Progenitor cell of endocrine pancreas (in vitro differentiated cells): Measurements from ENCODE around the gene CALHM4. TPM values are rescaled to one million over a fixed set of nuclear protein-coding genes. Genes with fewer than 3 reads are reported as not detected.

ENCODE experiments used
- DNase-seq: peaks from one replicate; pipeline ENCODE4 v3.0.0; 2021; ENCODE audit warnings: low spot score; ENCODE audit not compliant: unreplicated experiment
- H3K27ac Mint-ChIP-seq: 2 replicates; pipeline ENCODE4 v1.8.0; 2021; ENCODE audit warnings: mild to moderate bottlenecking, moderate library complexity, mixed read lengths
- H3K27me3 Mint-ChIP-seq: 2 replicates; pipeline ENCODE4 v1.8.0; 2021; ENCODE audit warnings: mixed read lengths
- H3K36me3 Mint-ChIP-seq: 2 replicates; pipeline ENCODE4 v1.8.0; 2022; ENCODE audit warnings: mixed read lengths; ENCODE audit not compliant: insufficient read depth
- H3K4me1 Mint-ChIP-seq: 2 replicates; pipeline ENCODE4 v1.8.0; 2021; ENCODE audit warnings: low read depth, mixed read lengths
- H3K4me3 Mint-ChIP-seq: 2 replicates; pipeline ENCODE4 v1.8.0; 2021; ENCODE audit warnings: low read depth, mild to moderate bottlenecking, moderate library complexity, mixed read lengths
- H3K9me3 Mint-ChIP-seq: 2 replicates; pipeline ENCODE4 v1.8.0; 2021; ENCODE audit warnings: low read depth, mixed read lengths
- total RNA-seq: library from RNA; stranded (reverse); gene quantifications from 2 replicates; pipeline ENCODE4 v1.2.1, GENCODE V29; 2021
- TF ChIP-seq, protein P1 (sequence below): fragments of 200-600 bp; sonication (generic); IDR thresholded peaks from one replicate; pipeline ENCODE4 v1.5.0; 2021; ENCODE audit warnings: antibody characterized with exemption, mild to moderate bottlenecking; ENCODE audit not compliant: unreplicated experiment

Gene CALHM4
- total RNA-seq, 1 donor from 2014 or later: not detected

DNA sequence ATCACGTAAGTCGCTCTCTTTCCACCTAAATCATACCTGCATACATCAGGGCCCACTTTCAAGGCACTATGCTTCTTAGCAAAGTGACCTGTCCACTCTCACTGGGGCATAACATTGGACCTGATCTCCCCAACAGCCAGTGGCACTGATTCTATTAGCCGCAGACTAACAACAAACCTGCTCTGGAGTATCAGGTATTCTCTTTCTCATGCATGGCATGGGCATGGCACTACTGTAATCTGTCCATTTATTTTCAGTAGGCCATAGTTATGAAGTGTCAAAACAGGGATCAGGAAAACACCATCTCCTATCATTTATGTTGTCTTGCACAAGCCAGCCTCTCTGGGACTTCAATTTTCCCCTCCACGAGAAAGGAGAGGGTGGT lies 8.5 kb downstream of the CALHM4 start:
- peaks cover 7% of the 10 kb centered on the region for H3K27me3 Mint-ChIP-seq
- no peaks in the 10 kb centered on the region for H3K9me3 Mint-ChIP-seq
- H3K27ac Mint-ChIP-seq: no peak overlapping the region
- no peaks in the 10 kb centered on the region for H3K36me3 Mint-ChIP-seq
- H3K4me3 Mint-ChIP-seq: no peak overlapping the region
- peaks cover 7% of the 10 kb centered on the region for H3K4me1 Mint-ChIP-seq
- TF ChIP-seq, protein P1, sequence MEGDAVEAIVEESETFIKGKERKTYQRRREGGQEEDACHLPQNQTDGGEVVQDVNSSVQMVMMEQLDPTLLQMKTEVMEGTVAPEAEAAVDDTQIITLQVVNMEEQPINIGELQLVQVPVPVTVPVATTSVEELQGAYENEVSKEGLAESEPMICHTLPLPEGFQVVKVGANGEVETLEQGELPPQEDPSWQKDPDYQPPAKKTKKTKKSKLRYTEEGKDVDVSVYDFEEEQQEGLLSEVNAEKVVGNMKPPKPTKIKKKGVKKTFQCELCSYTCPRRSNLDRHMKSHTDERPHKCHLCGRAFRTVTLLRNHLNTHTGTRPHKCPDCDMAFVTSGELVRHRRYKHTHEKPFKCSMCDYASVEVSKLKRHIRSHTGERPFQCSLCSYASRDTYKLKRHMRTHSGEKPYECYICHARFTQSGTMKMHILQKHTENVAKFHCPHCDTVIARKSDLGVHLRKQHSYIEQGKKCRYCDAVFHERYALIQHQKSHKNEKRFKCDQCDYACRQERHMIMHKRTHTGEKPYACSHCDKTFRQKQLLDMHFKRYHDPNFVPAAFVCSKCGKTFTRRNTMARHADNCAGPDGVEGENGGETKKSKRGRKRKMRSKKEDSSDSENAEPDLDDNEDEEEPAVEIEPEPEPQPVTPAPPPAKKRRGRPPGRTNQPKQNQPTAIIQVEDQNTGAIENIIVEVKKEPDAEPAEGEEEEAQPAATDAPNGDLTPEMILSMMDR: no peak
- no peak for DNase-seq

DNA sequence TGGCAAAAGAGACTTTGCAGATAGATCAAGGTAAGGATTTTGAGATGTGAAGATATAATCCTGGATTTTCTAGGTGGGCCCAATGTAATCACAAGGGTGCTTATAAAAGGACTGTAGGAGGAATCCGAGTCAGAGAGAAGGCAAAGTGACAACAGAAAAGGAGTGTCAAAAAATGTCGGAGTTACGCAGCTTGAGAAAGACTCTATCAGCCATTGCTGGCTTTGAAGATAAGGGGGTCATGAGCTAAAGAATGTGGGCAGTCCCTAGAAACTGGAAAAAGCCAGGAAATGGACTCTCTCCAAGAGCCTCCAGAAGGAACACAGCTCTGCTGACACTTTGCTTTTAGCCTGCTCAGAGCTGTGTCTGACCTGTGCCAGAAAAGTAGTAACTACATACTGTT lies 9.1 kb downstream of the CALHM4 start:
- Mint-ChIP-seq H3K9me3 (no peaks in the 10 kb centered on the region), H3K27me3 (peaks cover 7% of the 10 kb centered on the region), H3K4me1 (peaks cover 7% of the 10 kb centered on the region), H3K27ac (peak overlapping the region; percentile 79), H3K36me3 (no peaks in the 10 kb centered on the region), H3K4me3 (no peak overlapping the region)
- DNase-seq: no peak
- TF ChIP-seq, protein P1: no peak

DNA sequence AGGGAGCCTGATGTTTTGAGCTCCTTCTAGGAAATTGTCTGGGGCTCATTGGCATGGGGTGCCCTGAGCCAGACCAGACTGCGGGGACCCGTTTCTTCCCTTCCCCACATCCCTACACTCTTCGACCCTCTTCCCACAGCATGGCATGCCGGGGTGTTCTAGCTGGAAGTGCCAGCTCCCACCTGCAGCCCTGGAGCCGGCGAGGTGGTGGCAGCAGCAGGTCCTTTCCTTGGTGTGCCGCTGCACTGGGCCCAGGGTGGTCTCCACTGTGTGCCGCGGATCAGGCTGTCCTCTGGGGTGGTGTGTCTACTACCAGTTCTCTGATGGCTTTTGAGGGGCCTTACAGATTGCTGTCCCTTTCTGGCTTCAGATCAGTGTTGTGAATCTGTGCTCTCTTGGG lies 10.3 kb downstream of the CALHM4 start:
- no peak for DNase-seq
- TF ChIP-seq, protein P1: no peak
- Mint-ChIP-seq H3K36me3 (no peaks in the 10 kb centered on the region), H3K9me3 (no peaks in the 10 kb centered on the region), H3K4me3 (no peak overlapping the region), H3K27ac (no peak overlapping the region), H3K4me1 (peaks cover 5% of the 10 kb centered on the region), H3K27me3 (peaks cover 7% of the 10 kb centered on the region)

DNA sequence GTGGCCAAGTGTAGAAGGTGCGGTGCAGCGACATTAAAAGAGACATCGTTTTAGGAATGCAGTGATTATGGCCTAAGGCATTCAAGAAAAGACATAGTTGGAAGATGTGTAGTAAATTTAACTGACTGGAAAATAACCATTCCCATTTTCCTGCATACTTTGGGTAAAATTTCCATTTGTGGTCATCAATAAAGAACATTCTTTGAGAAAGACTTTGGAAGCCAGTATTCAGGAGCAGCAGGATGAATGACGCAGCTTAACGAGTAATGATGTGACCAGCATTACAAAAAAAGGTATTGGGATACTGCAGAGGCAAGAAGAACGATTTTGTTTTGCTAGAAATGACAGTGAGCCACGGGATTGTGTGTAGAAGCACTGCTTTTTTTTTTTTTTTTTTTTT lies 10.8 kb downstream of the CALHM4 start:
- Mint-ChIP-seq H3K9me3 (no peaks in the 10 kb centered on the region), H3K4me3 (no peak overlapping the region), H3K27me3 (peaks cover 7% of the 10 kb centered on the region), H3K27ac (no peak overlapping the region), H3K4me1 (peaks cover 5% of the 10 kb centered on the region), H3K36me3 (no peaks in the 10 kb centered on the region)
- TF ChIP-seq, protein P1: no peak
- DNase-seq: no peak

DNA sequence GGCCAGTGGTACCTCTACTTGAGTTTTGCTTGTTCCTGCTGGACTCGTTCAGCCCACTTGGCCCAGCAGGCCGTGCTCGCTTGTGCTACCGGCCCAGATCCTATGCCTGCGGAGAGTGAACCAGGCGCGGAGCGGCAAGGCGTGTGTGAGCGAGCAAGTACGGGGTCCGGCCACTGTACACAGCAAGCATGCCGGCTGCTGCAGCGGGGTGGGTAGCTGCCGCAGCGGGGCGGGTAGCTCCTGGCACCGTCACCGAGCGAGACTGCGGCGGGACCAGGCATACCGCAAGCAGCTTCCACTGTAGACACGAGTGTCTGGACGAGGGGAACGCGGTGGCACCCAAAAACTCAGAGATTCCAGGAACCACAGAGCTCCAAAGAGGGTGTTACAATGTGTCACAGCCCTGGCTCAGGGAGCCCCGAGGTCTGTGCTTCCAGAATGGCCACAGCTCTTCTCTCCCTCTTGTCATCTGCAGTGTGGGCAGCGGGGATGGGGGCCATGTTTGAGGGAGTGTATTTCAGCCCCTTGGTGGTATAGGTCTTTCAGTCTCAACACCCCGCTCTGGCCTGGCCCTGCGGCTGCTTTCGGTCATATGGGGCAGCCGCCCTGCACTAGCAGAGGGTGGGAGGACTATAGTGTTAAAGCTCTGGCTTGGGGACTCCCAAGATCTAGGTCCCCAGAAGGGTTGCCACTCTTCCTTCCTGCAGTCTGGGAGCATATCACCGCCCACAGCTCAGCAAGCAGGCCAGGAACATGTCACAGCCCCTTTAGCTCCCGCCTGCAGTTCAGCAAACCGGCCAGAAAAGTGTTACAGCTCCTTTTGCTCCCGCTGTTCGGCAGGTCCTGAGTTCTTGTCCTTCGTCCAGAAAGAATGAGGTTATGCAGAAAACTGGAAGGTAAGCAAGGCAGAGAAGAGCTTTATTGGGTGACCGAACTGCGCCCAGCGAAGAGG lies 11.6 kb downstream of the CALHM4 start:
- peaks cover 7% of the 10 kb centered on the region for H3K27me3 Mint-ChIP-seq
- no peak overlapping the region for H3K4me3 Mint-ChIP-seq
- H3K9me3 Mint-ChIP-seq: no peaks in the 10 kb centered on the region
- TF ChIP-seq, protein P1: no peak
- no peaks in the 10 kb centered on the region for H3K36me3 Mint-ChIP-seq
- no peak for DNase-seq
- no peak overlapping the region for H3K27ac Mint-ChIP-seq
- peaks cover 9% of the 10 kb centered on the region for H3K4me1 Mint-ChIP-seq
